HEK293T (cell line): ENCODE measurements around the gene CYP27B1.

Experiments
- ARNT ChIP-seq: fragments of 450-650 bp; IDR thresholded peaks from 2 replicates; pipeline ENCODE4 v1.6.1; 2017; ENCODE audit warnings: mild to moderate bottlenecking
- HDGF ChIP-seq: fragments of 450-650 bp; IDR thresholded peaks from 2 replicates; pipeline ENCODE4 v1.6.1; 2017; ENCODE audit warnings: antibody characterized with exemption, borderline replicate concordance
- SP1 ChIP-seq: fragments of 450-650 bp; IDR thresholded peaks from 2 replicates; pipeline ENCODE4 v1.6.1; 2017
- SUZ12 ChIP-seq: fragments of 450-650 bp; IDR thresholded peaks from 2 replicates; pipeline ENCODE4 v1.6.1; 2016; ENCODE audit warnings: mild to moderate bottlenecking

DNA sequence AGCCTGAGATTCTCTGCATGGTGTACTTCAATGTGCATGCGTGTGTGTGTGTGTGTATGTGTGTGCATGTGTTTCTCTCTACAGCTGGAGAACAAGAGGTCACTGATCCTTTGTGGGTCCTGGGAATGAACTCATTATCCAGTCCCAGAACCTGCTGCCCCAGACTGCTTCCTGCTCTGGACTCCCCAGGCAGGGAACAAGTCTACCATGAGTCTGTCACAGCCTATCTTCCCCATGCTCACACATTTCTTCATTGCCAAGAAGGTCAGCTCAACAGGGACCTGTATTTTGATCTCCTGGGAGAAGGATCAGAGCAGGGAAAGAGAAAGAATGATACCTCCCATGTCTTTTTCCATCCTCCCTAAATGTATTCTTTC, 25.5 kb downstream of the CYP27B1 start:
- TF ChIP-seq SUZ12 (no peak), SP1 (no peak), HDGF (no peak), ARNT (no peak)
